ENCODE measurements around the gene SLCO6A1.

- TF ChIP-seq EP300 (IDR thresholded peaks at IDR 0.05) (no peak), POLR2A (IDR thresholded peaks at IDR 0.05) (no peak)
Observed at GRCh38 chr5:102532123-102532522, 33.3 kb upstream of the SLCO6A1 start.

All from gastroesophageal sphincter (tissue), 2 donors.